ENCODE results near the gene PGM3.
A peak's percentile ranks its signal among the peaks of the same experiment; 100 is the strongest.
"Not testable (repeated sequence)": the region's sequence is repeated elsewhere in the genome, so short reads cannot be mapped to it uniquely, and the experiment has no call there.

PGM3 gene, protein sequence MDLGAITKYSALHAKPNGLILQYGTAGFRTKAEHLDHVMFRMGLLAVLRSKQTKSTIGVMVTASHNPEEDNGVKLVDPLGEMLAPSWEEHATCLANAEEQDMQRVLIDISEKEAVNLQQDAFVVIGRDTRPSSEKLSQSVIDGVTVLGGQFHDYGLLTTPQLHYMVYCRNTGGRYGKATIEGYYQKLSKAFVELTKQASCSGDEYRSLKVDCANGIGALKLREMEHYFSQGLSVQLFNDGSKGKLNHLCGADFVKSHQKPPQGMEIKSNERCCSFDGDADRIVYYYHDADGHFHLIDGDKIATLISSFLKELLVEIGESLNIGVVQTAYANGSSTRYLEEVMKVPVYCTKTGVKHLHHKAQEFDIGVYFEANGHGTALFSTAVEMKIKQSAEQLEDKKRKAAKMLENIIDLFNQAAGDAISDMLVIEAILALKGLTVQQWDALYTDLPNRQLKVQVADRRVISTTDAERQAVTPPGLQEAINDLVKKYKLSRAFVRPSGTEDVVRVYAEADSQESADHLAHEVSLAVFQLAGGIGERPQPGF

DNA sequence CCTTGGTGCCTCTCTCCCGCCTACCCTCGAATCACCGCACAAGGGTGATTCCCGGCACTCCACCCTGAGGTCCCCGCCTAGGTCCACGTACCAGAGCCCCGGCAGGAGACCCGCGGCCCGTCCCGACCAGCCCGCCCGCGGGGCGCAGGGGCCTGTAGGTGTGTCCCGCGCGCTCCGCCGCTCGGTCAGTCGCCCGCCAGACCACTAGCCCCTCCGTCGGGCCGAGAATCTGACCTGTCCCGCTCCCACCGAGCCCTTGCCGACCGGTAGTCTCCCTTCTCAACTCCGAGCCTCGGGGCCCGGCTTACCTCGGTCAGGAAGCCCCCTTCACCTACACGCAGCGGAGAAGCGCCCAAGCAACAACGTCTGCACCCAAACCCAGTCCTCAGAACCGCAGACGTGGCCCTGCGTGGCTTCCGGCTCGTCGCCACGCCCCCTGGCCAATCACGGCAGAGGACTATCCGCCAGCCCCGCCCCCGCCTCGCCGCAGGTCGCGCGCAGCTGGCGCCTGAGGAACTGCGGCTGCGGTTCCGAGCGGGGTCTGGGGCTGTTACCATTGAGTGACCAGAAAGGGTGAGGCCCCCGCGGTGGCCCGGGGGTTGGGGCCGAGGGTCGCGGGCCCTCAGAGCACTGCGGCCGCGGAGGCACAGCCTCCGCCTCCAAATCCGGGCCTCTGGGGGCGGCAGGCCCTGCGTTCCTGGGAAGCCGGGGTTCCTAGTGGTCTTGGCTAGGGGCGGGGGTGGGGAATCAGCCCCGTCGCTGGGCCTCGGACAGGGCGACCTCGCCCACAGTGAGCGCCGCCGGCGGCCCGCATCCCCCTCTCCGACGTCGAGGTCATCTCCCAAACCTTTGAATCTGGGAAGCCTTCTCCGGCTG is at the start of gene PGM3, which contains the start of gene RWDD2A:
Gene PGM3, minus strand, starts transcription at position 395 of the 876 bp plus-strand sequence. CDS start 2,253 bp downstream, outside the sequence.
Gene RWDD2A, plus strand, starts transcription at position 487 of the 876 bp plus-strand sequence. CDS start 1,095 bp downstream, outside the sequence.
- DNase-seq (ENCODE audit: low read depth) = peak; percentile 66

DNA sequence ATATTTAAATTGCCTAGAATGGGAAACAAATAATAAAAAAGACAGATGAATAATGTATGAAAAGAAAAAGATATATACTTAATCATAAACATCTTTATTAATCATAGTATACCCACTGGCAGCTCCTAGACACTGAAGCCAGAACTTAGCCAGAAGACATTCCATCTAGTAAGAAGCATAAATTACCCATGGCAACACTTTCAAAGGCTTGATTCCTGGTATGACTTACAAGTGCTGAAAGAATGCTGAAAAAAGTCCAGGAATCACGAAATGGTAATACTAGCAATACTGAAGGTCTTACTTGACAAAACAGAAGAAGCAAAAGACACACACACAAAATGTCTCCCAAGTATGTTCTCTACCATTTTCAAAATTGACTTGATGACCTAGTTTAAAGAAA is 38.1 kb upstream of the PGM3 start:
- no peak for DNase-seq (ENCODE audit: low read depth)

DNA sequence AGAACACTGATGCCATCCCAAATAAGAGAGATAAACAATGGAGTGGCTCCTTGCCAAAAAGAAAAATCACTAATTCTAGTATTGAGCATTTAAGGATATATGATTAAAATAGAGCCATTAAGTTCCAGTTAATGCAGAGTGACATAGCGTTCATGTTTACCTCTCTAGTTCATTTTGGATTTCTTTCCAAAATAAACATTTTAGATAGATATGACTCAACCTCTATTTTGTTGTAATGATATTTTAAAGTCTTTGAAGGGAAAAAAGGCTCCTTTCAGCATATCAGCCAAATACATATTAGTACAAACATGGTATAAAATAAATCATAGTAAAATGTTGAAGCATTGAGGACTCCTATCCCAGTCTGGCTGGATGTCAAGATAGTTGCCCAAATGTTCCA is 33.5 kb upstream of the PGM3 start:
- DNase-seq (ENCODE audit: low read depth) = no peak

DNA sequence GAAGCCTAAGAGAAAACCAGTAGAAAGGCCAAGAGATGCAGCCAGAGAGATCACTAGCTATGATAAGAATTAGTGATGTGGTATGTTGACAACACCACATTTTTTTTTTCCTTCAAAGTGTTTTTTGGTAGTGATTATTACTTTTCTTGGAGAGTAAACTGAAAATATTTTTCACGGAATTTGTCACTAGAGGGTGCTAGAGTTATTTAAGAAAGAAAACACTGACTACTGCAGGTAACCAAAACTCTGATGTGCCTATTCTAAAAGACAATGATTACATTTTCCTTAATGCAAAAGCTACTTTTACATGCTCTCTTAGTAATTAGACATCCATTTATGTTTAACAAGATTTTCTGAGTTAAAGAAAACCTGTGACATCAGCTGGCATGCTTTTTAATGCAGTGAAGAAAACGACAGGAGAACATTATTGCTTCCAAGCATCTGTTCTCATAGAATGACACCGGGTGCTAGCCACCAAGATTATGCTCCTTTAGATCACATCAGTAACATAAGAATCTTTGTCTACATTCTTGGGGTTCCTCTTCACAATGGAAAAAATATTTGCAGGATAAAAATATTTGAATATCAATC is 28.9 kb upstream of the PGM3 start:
- no peak for DNase-seq (ENCODE audit: low read depth)

DNA sequence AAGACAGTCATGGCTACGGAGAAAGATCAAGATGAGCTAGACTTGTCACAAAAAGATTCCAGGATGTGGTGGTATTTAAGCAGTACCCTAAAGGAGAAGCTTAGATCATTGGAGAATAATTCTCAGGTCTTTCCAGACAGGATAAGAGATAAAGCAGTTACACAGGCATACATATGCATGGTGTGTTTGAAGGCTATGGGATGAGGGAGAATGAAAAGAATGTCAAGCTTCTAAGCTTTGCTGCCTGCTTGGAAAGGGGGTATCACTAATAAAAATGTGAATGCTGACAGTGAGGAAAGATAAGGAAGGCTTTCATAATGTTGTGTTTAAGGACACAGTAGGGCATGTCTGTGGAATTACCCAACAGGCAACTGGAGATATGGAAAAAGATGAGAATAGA is 28.2 kb upstream of the PGM3 start:
- no peak for DNase-seq (ENCODE audit: low read depth)

DNA sequence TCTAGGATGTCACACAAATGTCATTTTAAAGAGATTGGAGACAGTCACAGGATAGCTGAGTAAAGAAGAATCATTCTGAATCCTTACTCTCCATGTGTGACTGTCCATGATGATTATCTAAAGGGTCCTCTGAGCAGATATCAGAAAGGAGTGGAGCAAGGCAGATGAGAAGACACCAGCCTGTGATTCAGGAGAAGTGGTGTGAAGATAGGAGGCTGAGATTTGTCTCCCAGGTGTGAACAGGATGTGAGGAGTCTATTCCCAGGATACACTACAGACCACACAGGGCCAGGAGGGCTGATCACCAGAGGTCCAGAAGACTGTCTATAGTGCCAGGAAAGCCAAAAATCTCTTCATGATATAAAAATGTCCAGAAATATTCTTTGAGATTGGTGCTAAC is 27.1 kb upstream of the PGM3 start:
- DNase-seq (ENCODE audit: low read depth) = no peak

DNA sequence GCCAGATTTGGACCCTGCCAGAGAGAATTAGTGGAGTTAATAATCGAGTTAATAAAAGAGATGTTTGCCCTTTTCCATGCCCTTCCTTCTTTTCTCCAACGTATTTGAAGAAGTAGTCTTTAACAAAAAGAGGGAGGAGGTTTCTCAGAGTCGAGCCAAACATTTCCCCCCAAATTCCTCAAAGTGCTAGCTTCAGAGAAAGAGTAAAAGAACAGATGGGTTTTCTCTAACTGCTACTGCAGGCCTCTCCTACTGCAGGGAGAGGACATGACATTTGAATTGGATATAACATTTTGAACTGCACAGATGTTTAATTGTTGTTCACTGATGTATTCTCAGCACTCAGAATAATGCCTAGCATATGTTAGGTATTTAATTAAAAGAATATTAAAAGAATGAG is 25.6 kb upstream of the PGM3 start:
- no peak for DNase-seq (ENCODE audit: low read depth)

DNA sequence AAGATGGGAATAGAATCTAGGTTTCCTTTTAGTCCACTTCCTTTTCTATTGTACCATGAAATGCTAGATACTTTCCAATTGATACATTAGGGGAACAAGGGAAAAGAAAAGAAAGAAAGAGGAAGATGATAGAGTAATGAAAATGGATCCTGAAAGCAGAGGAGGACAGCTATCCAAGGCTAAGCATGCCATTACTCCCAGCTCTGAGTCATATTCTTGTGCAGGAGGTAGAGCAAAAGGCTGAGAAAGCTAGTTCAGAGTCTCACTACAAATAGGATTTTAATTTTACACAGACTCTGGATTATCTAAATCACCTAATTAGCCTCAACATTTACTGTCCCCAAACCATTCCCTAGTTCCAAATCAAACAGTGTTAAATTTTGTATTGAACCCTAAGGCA is 23.7 kb upstream of the PGM3 start:
- DNase-seq (ENCODE audit: low read depth) = no peak

DNA sequence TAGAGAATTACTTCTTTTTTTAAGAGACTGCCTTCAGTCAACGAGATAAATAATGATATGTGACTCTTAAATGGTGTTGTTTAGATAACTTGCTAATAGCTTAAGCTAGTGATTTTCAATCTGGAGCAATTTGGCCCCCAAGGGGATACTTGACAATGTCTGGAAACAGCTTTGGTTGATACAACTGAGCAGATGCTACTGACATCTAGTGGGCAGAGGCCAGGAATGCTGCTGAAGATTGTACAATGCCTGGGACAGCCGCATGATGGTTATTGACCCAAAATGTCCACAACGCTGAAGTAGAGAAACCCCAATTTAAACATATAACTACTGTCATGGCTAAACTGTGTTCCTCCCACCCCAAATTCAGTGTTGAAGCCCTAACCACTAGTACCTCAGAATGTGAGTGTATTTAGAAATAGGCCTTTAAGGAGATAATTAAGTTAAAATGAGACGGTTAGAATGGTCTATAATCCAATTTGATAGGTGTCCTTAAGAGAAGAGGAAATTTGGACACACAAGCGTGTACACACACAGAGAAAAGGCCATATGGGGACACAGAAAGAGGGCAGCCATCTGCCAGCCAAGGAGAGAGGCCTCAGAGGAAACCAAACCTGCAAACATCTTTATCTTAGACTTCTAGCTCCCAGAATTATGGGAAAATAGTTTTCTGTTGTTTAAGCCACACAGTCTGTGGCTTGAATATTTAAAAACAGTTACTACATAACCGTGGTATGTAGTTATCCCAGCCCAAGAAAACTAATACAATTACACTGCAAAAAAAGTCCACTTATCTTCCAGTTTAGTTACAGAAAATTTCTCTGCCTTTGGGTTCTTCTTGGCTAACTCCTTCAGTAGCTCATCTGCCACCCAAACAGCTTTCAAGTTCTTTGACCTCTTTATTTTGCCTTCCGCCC is 22.3 kb upstream of the PGM3 start:
- DNase-seq (ENCODE audit: low read depth) = no peak

DNA sequence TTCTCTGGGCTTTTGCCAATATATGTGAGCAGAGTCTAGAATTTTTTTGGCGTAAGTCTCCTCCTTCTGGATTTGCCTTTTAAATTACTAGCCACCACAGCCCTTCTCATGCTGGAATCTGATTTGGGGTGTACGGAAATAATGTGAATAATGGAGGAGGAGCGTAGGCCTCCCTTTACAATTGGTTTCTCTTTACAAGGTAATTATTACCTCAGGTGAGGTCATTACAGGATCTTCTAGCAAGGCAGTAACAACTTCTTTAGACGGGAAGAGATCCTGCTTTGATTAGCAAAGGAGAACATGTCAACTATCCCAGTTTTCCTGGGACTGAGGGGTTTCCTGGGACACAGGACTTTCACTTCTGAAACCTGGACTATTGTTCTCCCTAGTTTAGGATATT is 9.0 kb upstream of the PGM3 start:
- DNase-seq (ENCODE audit: low read depth) = no peak

DNA sequence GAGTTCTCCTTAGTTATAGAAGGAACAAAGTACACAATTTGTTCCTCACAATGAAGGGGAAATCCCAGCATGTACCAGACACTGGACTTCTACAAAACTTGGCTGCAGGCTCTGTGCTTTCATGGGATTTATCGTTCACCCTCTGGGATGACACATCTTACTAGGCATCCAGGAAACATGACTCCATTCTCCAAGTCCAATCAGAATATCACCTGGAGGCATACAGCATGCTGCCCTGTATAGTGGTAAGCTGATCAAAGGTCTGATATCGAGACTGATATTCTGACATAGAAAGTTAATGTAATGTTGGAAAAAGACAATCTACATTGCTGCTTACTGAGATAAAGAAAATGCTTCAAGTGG is 6.8 kb upstream of the PGM3 start:
- DNase-seq (ENCODE audit: low read depth) = no peak

DNA sequence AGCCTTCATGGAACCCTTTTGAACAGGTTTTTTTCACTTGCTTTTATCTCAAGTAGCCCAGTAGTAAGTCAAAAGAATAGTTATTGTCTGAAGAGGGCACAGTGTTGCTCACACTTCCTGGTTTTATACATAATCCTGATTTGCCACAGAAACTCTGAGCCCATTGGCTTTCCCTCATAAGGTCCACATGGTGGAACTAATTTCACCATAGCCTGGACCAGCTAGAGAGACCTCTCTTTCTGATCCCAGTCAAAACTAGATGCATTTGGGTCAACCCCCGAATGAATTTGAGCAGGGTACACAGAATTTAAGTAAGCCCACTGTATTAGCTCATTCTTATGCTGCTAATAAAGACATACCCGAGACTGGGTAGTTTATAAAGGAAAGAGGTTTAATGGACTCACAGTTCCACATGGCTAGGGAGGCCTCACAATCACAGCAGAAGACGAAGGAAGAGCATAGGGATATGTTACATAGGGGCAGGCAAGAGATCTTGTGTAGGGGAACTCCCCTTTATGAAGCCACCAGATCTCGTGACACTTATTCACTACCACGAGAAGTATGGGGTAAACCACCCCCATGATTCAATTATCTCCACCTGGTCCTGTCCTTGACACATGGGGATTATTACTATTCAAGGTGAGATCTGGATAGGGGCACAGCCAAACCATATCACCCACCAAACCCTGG is 6.3 kb upstream of the PGM3 start:
- no peak for DNase-seq (ENCODE audit: low read depth)

DNA sequence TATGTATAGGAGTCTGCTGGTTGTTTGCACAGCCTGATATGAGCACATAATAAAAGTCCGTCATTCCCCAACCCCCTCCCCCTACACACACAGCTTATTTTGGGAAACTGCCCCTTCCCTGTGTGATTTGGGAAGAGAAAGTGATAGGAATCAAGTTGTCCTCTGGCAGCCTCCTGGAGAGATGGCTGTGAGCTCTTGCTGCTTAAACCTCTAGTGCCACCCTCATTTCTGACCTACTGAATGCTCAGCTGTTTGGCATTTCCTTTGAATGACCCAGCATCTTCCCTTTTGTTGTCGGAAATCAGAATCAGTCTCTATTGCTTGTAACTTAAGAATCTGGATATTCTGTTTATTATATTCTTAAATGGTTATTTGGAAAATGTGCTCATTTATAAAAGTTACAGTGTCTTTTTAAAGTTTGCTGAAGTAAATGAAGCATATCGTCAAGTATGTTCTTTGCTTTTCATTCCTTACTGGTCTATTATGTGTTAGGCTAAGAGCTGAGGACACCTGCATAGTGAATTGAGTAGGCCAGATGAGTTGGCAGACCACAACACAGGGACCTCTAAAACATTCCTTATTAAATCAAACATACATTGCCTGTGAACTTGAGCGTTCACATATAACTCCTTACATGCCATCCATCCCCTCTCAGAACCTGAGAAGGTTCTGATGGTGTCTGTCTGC is 5.6 kb upstream of the PGM3 start:
- DNase-seq (ENCODE audit: low read depth) = no peak

DNA sequence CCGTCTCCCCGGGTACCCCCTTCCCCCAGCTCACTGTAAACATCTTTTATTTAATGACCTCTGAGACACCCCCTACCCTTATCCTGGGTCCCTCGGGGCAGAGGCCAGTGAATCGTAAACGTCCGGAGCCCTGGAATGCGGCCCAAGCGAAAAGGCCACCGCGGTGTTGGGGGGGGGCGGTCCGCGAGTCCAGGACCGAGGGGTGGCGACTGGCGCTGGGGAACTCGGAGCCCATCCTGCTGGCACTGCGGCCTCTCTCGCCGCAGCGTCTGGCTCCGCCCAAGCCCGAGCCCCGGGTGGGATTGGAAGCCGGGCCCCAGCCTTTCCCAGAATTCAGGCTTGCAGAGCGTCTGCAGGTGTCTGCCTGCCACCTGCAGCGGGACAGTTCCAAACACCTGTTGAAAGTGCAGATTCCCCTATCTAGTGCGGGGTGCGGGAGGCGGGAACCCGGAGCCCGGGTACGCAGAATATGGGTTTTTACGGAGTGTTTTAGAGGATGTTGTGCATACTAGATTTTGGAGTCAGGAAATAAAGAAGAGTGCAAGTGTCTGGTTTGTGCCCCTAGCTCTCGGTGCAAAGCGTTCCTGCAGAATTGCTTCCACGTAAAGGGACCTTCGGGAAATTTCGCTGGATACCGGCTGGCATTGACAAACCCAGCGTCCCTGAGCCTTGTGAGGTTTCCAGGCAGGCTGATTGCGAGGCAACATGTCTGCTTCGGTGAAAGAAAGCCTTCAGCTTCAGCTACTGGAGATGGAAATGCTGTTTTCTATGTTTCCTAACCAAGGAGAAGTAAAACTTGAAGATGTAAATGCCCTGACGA is 892 bp upstream of the PGM3 start:
- DNase-seq (ENCODE audit: low read depth) = no peak

DNA sequence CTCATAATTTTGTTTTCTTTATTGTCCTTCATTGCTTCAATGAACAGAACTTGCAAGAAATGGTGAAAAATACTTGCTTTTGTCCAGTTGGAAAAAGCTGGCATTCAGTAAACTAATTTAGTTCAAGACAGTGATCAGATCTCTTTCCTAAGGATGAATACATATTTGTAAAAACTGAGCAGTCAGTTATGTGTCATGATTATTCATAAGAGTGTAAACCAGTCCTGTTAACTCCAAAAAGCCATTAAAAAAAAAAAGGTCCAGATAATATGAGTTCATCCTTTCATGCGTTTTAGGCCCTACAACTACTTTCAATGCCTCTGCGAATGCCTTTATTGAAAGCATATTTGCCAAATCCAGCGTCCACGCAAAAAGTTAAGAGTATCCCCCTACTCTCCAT is 609 bp downstream of the PGM3 start:
- DNase-seq (ENCODE audit: low read depth) = no peak

DNA sequence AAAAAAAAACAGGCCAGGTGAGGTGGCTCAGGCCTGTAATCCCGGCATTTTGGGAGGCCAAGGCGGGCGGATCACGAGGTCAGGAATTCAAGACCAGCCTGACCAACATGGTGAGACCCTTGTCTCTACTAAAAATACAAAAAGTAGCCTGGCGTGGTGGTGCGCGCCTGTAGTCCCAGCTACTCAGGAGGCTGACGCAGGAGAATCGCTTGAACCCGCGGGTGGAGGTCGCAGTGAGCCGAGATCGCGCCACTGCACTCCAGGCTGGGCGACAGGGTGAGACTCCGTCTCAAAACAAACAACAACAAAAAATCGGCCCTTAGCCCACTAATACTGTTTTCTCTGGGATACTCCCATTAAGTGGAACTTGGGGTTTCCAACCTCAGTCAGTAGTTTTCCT is 1.1 kb downstream of the PGM3 start:
- not testable (repeated sequence) for DNase-seq (ENCODE audit: low read depth)

DNA sequence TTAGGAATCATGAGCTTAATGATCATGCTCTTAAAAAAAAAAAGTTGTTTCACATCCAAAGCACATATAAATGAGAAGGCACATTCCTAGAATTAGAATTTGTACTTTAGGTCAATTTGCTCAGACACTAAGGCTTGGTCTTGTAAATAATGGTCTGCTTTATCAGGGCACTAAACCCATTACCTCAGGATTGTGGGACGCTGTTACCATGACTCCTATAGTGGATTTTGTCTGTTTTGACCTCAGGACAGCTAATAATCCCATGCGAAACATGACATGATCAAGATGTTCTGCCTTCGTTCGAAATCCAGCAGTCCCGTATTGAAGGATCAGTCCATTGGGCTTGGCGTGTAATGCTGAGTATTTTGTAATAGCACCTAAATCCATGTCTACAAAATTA is 2.4 kb downstream of the PGM3 start:
- DNase-seq (ENCODE audit: low read depth) = no peak

DNA sequence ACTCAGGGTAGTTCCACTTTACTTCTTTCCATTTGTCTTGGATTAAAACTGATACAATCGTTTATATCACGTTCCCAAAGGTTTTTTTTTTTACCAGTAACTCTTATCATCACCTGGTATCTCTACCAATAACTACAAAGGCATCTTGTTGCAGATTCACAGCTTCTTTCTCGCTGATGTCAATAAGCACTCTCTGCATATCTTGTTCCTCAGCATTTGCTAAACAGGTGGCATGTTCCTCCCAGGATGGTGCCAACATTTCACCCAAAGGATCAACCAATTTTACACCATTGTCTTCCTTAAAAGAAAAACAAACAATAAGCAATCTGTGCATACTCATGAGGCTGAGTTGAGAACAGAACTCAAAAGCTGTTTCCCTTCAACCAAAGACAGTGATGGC is 4.6 kb downstream of the PGM3 start:
- DNase-seq (ENCODE audit: low read depth) = no peak

DNA sequence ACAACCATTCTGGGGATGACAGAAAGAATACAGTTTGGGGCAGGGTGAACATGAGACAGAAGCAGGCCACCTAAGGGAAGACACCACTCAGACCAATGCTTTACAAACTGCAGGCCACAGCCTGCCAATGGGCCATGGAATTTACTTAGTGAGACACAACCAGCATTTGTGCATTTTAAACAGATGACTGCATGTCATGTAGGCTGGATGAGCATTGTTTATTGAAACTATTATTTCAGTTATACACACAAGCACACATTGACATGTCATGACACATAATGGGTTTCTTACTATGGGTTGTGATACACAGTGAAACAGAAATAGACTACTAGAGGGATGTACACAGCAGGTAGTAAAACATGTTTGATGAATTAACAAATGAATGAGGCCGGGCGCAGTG is 8.0 kb downstream of the PGM3 start:
- DNase-seq (ENCODE audit: low read depth) = no peak

Measured in CMK (cell line).